GM12865 (cell line): Measurements from ENCODE around the gene KLC3.

Experiments
- DNase-seq: peaks from one replicate; pipeline ENCODE4 v3.0.0; 2010; ENCODE audit warnings: low read depth
- H3K4me3 ChIP-seq: 2 replicates; pipeline ENCODE4 v1.5.1; 2011; ENCODE audit warnings: mild to moderate bottlenecking, low read depth, low read length, control low read depth
- CTCF ChIP-seq: IDR thresholded peaks from 2 replicates; pipeline ENCODE4 v1.5.1; 2011; ENCODE audit warnings: low read length, control low read depth, low read depth, inconsistent platforms; ENCODE audit not compliant: insufficient read depth; ENCODE audit errors: missing control alignments

Gene KLC3

GRCh38 chr19:45298264-45298663 is 42.3 kb upstream of the KLC3 start:
- DNase-seq: no peak
- TF ChIP-seq CTCF: no peak
- no peak overlapping the region for H3K4me3 ChIP-seq

DNA sequence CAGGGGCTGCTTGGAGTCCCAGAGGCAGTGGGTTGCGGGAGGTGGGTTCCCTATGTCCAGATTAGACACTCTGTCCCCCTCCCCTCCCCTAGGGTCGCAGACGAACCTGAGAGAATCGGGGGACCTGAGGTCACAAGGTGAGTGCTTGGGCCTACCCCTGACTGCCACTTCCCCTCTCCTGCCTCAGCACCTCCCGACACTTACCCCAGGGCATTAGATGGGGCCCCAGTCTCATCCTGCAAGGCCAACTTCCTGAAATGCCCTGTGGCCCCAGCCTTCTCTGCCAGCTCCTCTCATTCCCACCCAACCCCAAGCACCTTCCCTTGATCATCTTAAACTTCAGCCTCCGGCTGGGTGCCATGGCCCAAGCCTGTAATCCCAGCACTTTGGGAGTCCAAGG is 40.8 kb upstream of the KLC3 start:
- no peak overlapping the region for H3K4me3 ChIP-seq
- TF ChIP-seq CTCF: no peak

GRCh38 chr19:45302416-45302815 is 38.1 kb upstream of the KLC3 start:
- DNase-seq: no peak
- H3K4me3 ChIP-seq: no peak overlapping the region
- no peak for TF ChIP-seq CTCF

More for the DNA sequence above, 40.8 kb upstream of the KLC3 start:
- DNase-seq: no peak

DNA sequence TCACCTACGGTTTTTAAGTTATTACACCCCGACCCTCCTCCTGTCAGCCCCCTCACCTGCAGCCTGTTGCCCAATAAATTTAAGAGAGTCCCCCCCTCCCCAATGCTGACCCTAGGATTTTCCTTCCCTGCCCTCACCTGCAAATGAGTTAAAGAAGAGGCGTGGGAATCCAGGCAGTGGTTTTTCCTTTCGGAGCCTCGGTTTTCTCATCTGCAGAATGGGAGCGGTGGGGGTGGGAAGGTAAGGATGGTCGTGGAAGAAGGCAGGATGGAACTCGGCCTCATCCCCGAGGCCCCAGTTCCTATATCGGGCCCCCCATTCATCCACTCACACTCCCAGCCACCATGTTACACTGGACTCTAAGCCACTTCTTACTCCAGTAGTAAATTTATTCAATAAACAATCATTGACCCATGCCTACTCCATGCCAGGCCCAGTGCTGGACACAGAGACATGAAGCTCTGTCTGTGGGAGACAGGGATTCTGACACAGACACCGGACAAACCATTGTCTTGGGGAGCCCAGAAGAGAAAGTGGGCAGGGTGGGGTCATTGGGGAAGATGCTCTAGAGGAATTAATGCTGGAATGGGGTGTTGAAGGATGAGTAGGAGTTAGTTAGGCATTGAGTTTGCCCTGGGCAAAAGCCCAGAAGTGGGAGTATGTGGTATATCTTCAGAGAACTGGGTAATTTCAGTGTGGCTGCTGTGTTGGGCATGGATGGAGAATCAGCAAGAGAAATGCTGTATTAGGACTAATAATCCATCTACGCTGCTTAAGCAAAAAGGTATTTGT is 37.1 kb upstream of the KLC3 start:
- DNase-seq: no peak
- no peak overlapping the region for H3K4me3 ChIP-seq
- no peak for TF ChIP-seq CTCF

- no peak for TF ChIP-seq CTCF
- no peak overlapping the region for H3K4me3 ChIP-seq
Measured at GRCh38 chr19:45304141-45304926, 36.2 kb upstream of the KLC3 start.

GRCh38 chr19:45305007-45305406 is 35.5 kb upstream of the KLC3 start:
- no peak overlapping the region for H3K4me3 ChIP-seq
- TF ChIP-seq CTCF: no peak
- DNase-seq: no peak

More at GRCh38 chr19:45304141-45304926, 36.2 kb upstream of the KLC3 start:
- DNase-seq: no peak

DNA sequence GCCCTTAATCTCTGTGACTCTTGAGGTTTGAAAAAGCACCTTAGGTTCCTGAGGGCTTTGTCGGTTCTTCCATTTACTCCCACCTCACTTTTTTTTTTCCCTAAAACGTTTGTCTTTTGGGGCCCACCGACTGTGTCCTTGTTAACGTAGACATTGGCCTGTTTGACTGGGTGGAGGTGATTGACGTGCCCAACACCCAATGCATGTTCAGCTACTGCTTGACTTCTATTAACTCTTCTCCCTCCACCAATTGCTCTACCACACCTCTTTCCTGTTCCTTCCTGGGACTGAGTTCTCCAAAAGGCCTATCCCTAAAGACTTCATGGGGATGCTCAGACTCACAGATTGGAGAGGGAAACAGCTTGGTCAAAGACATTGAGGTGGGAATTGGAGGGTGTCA is 35.1 kb upstream of the KLC3 start:
- TF ChIP-seq CTCF: no peak
- no peak overlapping the region for H3K4me3 ChIP-seq
- peak; percentile 50 for DNase-seq
